Cardiac muscle cell (in vitro differentiated cells and primary cell): Measurements from ENCODE around the gene CDHR3. TPM values are rescaled to one million over a fixed set of nuclear protein-coding genes. Genes with fewer than 3 reads are reported as not detected.
"Not testable (repeated sequence)": the region's sequence is repeated elsewhere in the genome, so short reads cannot be mapped to it uniquely, and the experiment has no call there.

Source experiments
- DNase-seq, 2 donors: peaks; one replicate each; pipeline versions ENCODE4 v3.0.0 to v3.0.0-alpha.2; 2010 to 2017; ENCODE audit warnings: low read depth in 1 of 2, low spot score in 1 of 2
- H3K27ac ChIP-seq: fragments of 200-600 bp; sonication (generic); 2 replicates; pipeline ENCODE4 v1.5.1; 2016
- H3K27me3 ChIP-seq: fragments of 200-600 bp; sonication (generic); 2 replicates; pipeline ENCODE4 v1.6.0; 2016; ENCODE audit warnings: control low read depth
- H3K36me3 ChIP-seq: fragments of 200-600 bp; sonication (generic); 2 replicates; pipeline ENCODE4 v1.5.1; 2016; ENCODE audit warnings: control low read depth
- H3K4me1 ChIP-seq: fragments of 200-600 bp; sonication (generic); 2 replicates; pipeline ENCODE4 v1.8.1; 2017; ENCODE audit warnings: low read depth, mild to moderate bottlenecking, mixed run types
- H3K4me3 ChIP-seq: fragments of 200-600 bp; sonication (generic); 2 replicates; pipeline ENCODE4 v1.5.1; 2016; ENCODE audit warnings: mild to moderate bottlenecking
- H3K9me3 ChIP-seq: fragments of 200-600 bp; sonication (generic); 2 replicates; pipeline ENCODE4 v1.5.1; 2017; ENCODE audit warnings: low read depth, mild to moderate bottlenecking, control low read depth
- CTCF ChIP-seq: IDR thresholded peaks from 2 replicates; pipeline ENCODE4 v1.5.1; 2012; ENCODE audit warnings: low read depth, mild to moderate bottlenecking, low read length
- polyA plus RNA-seq: library from polyadenylated mRNA; unstranded; fragments of >200 nt; fragmentation: Nextera tagmentation; extraction: Ambion mirVana; gene quantifications from 2 replicates; pipeline ENCODE4 v1.2.1, GENCODE V29; 2016
- total RNA-seq: library from RNA; depleted of rRNA; stranded (reverse); fragments of >200 nt; gene quantifications from 2 replicates; pipeline ENCODE4 v1.2.3, GENCODE V29; 2016

CDHR3 gene
- total and polyA plus RNA-seq, 2 experiments from 2014 or later: 9.3 to 12.2 TPM

- Histone ChIP-seq H3K27me3 (no peaks in the 10 kb centered on the region), H3K4me3 (no peak overlapping the region), H3K36me3 (no peaks in the 10 kb centered on the region), H3K9me3 (no peaks in the 10 kb centered on the region), H3K4me1 (no peaks in the 10 kb centered on the region), H3K27ac (no peak overlapping the region)
- no peak for TF ChIP-seq CTCF
- DNase-seq: no peak
Measured at GRCh38 chr7:105951597-105951996, 11.5 kb upstream of the CDHR3 start.

- Histone ChIP-seq H3K27me3 (no peaks in the 10 kb centered on the region), H3K4me1 (no peaks in the 10 kb centered on the region), H3K9me3 (no peaks in the 10 kb centered on the region), H3K4me3 (no peak overlapping the region), H3K27ac (no peak overlapping the region), H3K36me3 (no peaks in the 10 kb centered on the region)
- DNase-seq: no peak
- no peak for TF ChIP-seq CTCF
Measured at GRCh38 chr7:105952917-105953595, 10.0 kb upstream of the CDHR3 start.

GRCh38 chr7:105954711-105955110 is 8.4 kb upstream of the CDHR3 start:
- Histone ChIP-seq H3K27ac (no peak overlapping the region), H3K4me1 (no peaks in the 10 kb centered on the region), H3K36me3 (no peaks in the 10 kb centered on the region), H3K9me3 (no peaks in the 10 kb centered on the region), H3K4me3 (no peak overlapping the region), H3K27me3 (no peaks in the 10 kb centered on the region)
- no peak for DNase-seq
- TF ChIP-seq CTCF: no peak

GRCh38 chr7:105955651-105956466 is 7.2 kb upstream of the CDHR3 start:
- not testable (repeated sequence) for H3K36me3 ChIP-seq, DNase-seq, H3K4me1 ChIP-seq, H3K27ac ChIP-seq, H3K4me3 ChIP-seq, H3K27me3 ChIP-seq, H3K9me3 ChIP-seq

GRCh38 chr7:105958012-105958411 is 5.1 kb upstream of the CDHR3 start:
- no peaks in the 10 kb centered on the region for H3K27me3 ChIP-seq
- H3K4me1 ChIP-seq: no peaks in the 10 kb centered on the region
- H3K4me3 ChIP-seq: no peak overlapping the region
- no peak for TF ChIP-seq CTCF
- no peaks in the 10 kb centered on the region for H3K36me3 ChIP-seq
- H3K9me3 ChIP-seq: no peaks in the 10 kb centered on the region
- no peak overlapping the region for H3K27ac ChIP-seq
- no peak for DNase-seq

GRCh38 chr7:105962353-105962752 is 711 bp upstream of the CDHR3 start:
- Histone ChIP-seq H3K9me3 (no peaks in the 10 kb centered on the region), H3K4me1 (no peaks in the 10 kb centered on the region), H3K4me3 (no peak overlapping the region), H3K27ac (no peak overlapping the region), H3K36me3 (no peaks in the 10 kb centered on the region), H3K27me3 (no peaks in the 10 kb centered on the region)
- DNase-seq: no peak
- TF ChIP-seq CTCF: no peak
